Renal cortex interstitium (tissue), 11 donors: Measurements from ENCODE around the gene MACROD2. TPM values are rescaled to one million over a fixed set of nuclear protein-coding genes. Genes with fewer than 3 reads are reported as not detected.
"Not testable (repeated sequence)": the region's sequence is repeated elsewhere in the genome, so short reads cannot be mapped to it uniquely, and the experiment has no call there.

Source experiments
- DNase-seq, 11 donors: peaks; one replicate each; pipeline ENCODE4 v3.0.0-alpha.2; 2013; ENCODE audit warnings: low read depth in 9 of 11, low spot score in 4 of 11; ENCODE audit errors: extremely low read depth in 1 of 11
- polyA plus RNA-seq, 3 donors: library from polyadenylated mRNA; unstranded; fragments of 120-200 nt; gene quantifications; one replicate each; pipeline ENCODE4 v1.2.1, GENCODE V29; 2013; ENCODE audit not compliant: insufficient read length in 3 of 3

MACROD2 gene
- polyA plus RNA-seq, 3 donors: 12.2 to 14.6 (median 14.0) TPM

- DNase-seq: no peak
Observed at GRCh38 chr20:14914633-14915032, 919.3 kb downstream of the MACROD2 start.

DNA sequence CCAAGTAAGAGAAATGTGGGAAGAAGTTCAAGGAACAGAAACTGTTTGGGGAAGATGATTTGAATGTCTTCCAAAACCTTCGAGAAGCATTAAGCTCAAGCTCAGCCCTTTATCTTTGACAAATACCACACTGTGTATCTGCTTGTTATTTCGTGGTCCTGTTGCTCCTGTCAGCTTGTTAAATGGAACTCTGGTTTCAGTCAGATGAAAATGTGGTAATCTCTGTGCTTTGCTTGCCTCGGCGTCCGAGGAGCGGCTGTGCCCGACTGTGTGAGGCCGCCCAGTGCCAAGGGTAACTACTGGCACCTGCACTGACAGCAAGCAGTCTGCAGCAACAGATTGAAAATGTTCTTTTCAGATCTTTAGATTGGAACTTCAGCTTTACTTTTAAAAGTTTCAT is 920.0 kb downstream of the MACROD2 start:
- DNase-seq: no peak

DNA sequence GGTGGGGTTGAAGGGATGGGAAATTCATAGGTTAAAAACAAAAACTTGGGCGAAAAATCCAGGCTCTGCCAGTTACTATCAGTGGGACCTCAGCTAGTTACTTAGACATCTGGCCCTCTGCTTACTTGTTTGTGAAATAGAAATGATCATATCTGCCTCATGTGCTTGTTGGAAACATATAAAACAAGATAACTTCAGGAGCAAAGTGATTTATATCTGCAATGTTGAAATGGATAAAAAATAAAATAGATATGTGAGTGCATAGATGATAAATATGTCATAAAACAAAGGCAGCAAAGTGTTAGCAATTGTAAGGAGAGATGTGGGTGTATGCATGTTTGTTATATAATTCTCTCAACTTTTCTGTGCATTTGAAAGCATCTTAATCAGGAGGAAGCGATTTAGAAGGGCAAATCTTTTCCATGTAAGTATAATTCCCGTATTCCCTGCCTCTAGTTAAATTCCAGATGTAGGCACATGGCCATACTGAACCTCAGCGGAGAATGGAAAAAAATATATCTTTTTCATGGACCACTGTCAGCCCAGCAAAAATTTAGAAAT is 921.1 kb downstream of the MACROD2 start:
- DNase-seq: no peak

DNA sequence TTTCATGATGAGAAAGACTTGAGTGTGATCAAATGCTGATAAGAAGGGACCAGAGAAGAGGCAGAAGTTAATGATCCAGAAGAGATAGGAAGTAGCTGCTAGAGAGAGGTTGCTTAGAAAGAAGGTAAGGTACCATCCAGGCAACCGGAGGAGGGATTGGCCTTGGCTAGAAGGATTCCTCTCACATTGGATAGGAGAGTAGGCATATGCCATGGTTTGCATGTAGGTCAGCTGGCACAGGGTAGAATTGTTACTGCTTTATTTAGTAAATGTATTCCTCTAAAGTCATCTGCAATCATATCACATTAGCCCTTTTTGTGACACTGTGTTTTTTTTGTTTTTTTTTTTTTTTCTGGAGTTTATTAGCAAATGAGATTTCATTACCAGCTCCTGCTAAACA is 923.0 kb downstream of the MACROD2 start:
- DNase-seq: no peak

DNA sequence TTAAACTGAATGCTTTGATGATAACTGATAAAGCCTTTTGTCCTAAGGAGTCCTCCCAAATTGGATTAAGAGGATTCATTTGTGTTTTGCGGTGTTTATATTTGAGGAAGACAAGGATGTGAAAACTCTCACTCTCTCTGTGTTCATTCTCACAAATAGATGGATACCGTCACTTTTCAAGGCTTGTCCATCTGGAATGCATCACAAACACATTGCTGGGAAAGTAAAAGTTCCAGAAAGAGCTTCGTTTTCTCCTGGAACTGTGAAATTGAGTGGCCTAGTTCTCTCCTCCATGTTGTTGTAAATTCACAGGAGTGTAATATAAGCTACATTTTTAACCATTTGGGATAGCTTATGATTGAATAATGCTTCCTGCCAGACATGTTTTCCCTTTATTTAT is 923.7 kb downstream of the MACROD2 start:
- DNase-seq: no peak

DNA sequence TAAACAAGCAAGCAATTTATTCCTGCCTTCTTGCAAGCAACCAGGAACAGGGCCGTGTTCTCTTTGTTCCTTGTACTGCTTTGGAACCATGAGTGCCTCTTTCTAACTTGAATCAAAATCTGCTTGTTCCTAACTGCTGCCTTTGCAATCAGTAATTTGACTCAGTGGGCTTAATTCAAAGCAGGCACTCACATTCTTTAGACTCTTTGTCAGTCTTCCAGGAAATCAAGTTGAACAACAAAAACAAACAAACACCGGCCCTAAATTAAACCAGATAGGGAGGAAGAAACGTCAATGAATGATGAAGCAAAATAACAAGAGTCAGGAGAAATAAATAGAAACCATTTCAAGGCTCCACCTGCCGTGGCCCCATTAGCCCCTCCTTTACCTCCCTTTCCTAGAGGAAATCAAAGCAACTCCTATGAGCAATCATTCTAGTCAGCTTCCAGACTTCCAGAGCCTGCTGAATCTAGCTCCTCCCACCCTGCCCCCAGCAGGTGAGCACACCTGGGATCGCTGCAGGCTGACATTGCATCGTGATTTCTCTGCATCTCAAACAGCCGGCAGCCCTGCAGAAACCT is 924.3 kb downstream of the MACROD2 start:
- DNase-seq: peak in 4 of 11 donors; percentile 17 to 25 (median 22)

- DNase-seq: no peak
Observed at GRCh38 chr20:14921513-14921912, 926.2 kb downstream of the MACROD2 start.

DNA sequence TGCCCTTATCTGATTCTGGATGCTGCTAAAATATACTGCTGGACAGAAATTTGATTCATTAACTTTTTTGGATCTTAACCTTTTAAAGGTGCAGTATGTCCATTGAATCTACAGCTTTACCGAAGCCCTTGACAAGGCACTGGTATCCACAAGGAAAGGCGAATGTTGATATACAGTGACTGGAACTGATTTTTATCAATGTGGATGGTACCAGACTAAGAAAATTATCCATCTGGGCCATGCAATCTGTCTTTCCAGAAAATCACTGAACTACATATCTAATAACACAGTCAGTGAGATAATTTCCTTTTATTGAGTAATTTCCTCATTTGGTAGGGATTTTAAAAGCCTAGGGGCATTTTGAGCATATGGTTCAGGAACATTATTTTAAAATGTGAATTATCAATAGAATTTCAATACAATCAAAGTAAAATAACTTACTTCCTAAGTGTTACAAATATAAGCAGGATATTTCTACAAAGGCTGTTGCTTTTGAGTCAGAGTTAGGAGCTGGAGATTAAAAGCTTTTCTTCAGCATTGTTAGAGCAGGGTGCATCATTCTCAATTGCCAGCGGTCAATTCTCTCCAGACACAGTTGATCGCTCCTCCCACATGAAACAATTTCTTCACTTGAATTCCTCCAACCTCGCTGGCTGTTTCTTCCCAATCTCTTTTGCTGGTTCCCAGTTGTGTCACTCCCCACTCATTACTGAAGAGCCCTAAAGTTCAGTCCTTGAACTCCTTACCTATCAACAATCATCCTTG is 927.4 kb downstream of the MACROD2 start:
- no peak for DNase-seq

- no peak for DNase-seq
Observed at GRCh38 chr20:14924433-14924832, 929.1 kb downstream of the MACROD2 start.

- DNase-seq: no peak
Observed at GRCh38 chr20:14925300-14925699, 930.0 kb downstream of the MACROD2 start.

DNA sequence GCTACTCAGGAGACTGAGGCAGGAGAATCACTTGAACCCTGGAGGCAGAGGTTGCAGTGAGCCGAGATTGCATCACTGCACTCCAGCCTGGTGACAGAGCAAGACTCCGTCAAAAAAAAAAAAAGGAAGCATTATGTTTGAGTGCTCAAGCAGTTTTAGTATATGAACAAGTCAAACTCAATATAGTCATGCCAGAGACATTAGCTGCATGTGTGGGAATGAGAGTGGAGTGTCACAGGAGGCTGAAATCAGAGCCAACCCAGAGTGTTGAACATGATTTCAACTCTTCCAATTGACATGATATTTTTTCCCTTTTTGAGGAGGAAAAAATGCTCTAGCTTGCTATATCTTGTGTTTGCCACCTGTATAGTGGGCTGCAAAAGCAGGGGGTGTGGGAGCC is 931.1 kb downstream of the MACROD2 start:
- not testable (repeated sequence) for DNase-seq

- no peak for DNase-seq
Observed at GRCh38 chr20:14928083-14928482, 932.8 kb downstream of the MACROD2 start.

GRCh38 chr20:14929388-14929787 is 934.1 kb downstream of the MACROD2 start:
- DNase-seq: no peak

DNA sequence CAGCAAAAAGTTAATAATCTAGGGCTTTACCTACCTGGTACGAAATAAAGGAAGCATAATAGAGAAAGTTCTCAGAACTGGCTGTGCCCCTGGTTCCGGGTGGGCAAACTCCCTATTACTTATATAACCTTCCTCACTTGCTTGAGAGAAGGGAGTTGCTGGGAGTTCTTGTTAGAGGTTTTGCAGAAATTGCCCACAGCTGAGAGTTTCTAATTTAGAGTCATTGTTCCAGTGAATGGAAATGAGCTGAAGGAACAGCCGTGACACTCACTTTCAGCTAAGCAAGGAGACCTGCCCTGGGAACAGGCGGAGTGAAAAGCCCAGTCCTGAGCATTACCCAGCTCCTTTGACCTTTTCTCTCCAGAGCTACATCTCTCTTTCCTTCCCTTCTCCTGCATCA is 936.7 kb downstream of the MACROD2 start:
- peak in 4 of 11 donors; percentile 37 to 57 (median 44) for DNase-seq

DNA sequence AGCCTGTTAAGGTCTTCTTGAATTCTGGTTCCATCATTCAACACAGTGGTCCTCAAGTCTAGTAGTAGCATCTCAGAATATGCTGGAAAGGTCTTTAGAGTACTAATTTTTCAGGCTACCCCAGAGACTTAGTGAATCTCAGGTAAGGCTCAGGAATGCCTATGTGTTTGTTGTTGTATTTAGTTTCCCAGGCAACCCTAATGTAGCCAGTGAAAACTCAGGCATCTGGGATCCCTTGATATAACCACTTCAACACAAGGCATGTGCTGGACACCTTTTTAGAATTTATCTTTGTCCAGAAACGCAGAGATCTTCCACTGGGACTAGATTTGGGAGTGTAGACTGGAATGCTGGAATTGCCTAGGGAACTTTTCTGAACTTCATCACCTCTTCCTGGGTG is 940.0 kb downstream of the MACROD2 start:
- no peak for DNase-seq

- no peak for DNase-seq
Observed at GRCh38 chr20:14937021-14937420, 941.7 kb downstream of the MACROD2 start.

GRCh38 chr20:14937846-14938245 is 942.5 kb downstream of the MACROD2 start:
- no peak for DNase-seq

GRCh38 chr20:14947536-14947935 is 952.2 kb downstream of the MACROD2 start:
- no peak for DNase-seq

DNA sequence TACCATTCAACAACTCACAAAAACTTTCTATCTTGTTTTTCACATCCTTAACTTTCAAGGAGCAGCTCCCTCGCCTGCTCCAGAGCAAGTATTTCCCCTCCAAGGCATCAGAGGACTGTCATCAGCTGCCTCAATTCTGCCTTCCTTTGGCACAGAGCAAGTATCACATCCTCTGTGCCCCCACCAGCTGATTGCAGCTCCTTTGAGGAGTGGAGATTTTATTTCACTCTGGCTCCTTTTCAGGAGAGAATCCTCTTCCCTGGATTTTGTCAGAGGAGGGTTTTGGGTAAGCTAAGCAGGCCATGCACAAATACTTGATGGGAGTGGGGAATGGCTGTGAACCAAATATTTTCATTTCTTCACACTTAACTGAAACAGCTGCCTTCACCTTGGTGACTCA is 952.6 kb downstream of the MACROD2 start:
- DNase-seq: no peak

DNA sequence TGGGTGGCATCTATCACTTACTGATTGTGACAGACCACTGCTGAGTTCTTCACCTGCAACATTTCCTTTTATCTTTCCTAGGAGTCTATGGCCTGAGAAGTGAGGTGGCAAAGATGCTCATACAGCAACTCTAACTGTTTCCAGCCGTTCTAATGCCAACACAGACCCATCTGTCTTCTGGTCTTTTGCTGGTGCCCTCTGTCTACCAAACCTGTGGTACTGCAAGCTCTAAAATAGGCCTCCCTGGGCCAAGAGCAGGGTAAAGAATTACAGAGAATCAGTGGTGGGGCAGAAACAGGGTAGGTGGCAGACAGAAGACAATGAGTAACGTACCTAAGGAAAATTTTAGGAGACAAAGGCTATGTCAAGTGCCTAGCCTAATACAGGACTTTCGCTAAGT is 953.1 kb downstream of the MACROD2 start:
- DNase-seq: no peak

GRCh38 chr20:14950633-14951032 is 955.3 kb downstream of the MACROD2 start:
- no peak for DNase-seq
